AG10803 (cell line): ENCODE data around the gene CAMK1D.
A peak's percentile ranks its signal among the peaks of the same experiment; 100 is the strongest.
"Not testable (repeated sequence)": the region's sequence is repeated elsewhere in the genome, so short reads cannot be mapped to it uniquely, and the experiment has no call there.

Source experiments
- DNase-seq: peaks from one replicate; pipeline ENCODE4 v3.0.0; 2010; ENCODE audit warnings: low read depth
- H3K4me3 ChIP-seq: 2 replicates; pipeline ENCODE4 v1.5.1; 2011; ENCODE audit warnings: mild to moderate bottlenecking, low read length, control low read depth
- TF ChIP-seq, protein P1 (sequence below): conservative IDR thresholded peaks from 2 replicates; pipeline ENCODE4 v1.5.1; 2011; ENCODE audit warnings: mild to moderate bottlenecking, low read length, control low read depth, inconsistent platforms

The CAMK1D gene

GRCh38 chr10:12333380-12334185 is 15.8 kb upstream of the CAMK1D start:
- TF ChIP-seq, protein P1, sequence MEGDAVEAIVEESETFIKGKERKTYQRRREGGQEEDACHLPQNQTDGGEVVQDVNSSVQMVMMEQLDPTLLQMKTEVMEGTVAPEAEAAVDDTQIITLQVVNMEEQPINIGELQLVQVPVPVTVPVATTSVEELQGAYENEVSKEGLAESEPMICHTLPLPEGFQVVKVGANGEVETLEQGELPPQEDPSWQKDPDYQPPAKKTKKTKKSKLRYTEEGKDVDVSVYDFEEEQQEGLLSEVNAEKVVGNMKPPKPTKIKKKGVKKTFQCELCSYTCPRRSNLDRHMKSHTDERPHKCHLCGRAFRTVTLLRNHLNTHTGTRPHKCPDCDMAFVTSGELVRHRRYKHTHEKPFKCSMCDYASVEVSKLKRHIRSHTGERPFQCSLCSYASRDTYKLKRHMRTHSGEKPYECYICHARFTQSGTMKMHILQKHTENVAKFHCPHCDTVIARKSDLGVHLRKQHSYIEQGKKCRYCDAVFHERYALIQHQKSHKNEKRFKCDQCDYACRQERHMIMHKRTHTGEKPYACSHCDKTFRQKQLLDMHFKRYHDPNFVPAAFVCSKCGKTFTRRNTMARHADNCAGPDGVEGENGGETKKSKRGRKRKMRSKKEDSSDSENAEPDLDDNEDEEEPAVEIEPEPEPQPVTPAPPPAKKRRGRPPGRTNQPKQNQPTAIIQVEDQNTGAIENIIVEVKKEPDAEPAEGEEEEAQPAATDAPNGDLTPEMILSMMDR, result no peak
- DNase-seq, result peak; percentile 98
- H3K4me3 ChIP-seq, result peak overlapping the region; percentile 38

- no peak for DNase-seq
- H3K4me3 ChIP-seq, result no peak overlapping the region
- TF ChIP-seq, protein P1, result no peak
Measured at GRCh38 chr10:12334186-12334530, 15.2 kb upstream of the CAMK1D start.

GRCh38 chr10:12335169-12335568 is 14.2 kb upstream of the CAMK1D start:
- DNase-seq, H3K4me3 ChIP-seq: not testable (repeated sequence)

GRCh38 chr10:12337453-12338372 is 11.6 kb upstream of the CAMK1D start:
- DNase-seq, result peak; percentile 80
- no peak overlapping the region for H3K4me3 ChIP-seq
- TF ChIP-seq, protein P1, result no peak

GRCh38 chr10:12338981-12339380 is 10.4 kb upstream of the CAMK1D start:
- TF ChIP-seq, protein P1, result no peak
- H3K4me3 ChIP-seq, result no peak overlapping the region
- no peak for DNase-seq

- TF ChIP-seq, protein P1, result no peak
- no peak overlapping the region for H3K4me3 ChIP-seq
- DNase-seq, result no peak
Measured at GRCh38 chr10:12340371-12340770, 9.0 kb upstream of the CAMK1D start.

DNA sequence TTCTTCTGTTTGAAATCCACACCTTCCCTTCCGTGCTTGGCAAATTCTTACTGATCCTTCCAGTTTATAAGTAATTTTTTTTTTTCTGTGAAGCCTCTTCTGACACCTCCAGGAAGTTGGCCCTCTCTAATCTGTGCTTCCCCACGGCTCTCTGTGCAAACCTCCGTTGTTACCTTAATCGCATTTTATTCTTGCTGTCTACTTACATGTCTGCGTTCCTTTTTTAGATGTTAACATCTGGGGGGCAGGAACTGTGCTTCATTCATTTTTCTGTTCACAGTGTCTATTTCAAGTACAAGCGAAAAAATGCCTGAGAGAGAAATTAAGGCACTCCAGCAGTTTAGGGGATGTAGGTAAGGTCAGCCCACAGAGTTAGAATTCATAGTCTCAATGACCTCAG is 8.4 kb upstream of the CAMK1D start:
- TF ChIP-seq, protein P1, result no peak
- DNase-seq, result no peak
- H3K4me3 ChIP-seq, result no peak overlapping the region
